Mucosa of descending colon (tissue), 3 donors: ENCODE measurements around the gene RGL3. TPM values are rescaled to one million over a fixed set of nuclear protein-coding genes. Genes with fewer than 3 reads are reported as not detected.
A peak's percentile ranks its signal among the peaks of the same experiment; 100 is the strongest.

Experiments used
- ATAC-seq: fragments of 200-7000 bp; cut with Tn5 transposase; one replicate; pipeline ENCODE4 v1.9.1; 2020; ENCODE audit warnings: mild to moderate bottlenecking, moderate library complexity
- DNase-seq, 3 donors: peaks; one replicate each; pipeline ENCODE4 v3.0.0-alpha.2; 2020
- H3K36me3 ChIP-seq: fragments of 200-600 bp; one replicate; pipeline ENCODE4 v1.8.0; 2021; ENCODE audit warnings: low read depth, mild to moderate bottlenecking
- H3K4me1 ChIP-seq: fragments of 200-600 bp; one replicate; pipeline ENCODE4 v1.8.0; 2021; ENCODE audit warnings: low read depth, mild to moderate bottlenecking
- H3K4me3 ChIP-seq: fragments of 200-600 bp; one replicate; pipeline ENCODE4 v1.8.0; 2021; ENCODE audit warnings: mild to moderate bottlenecking
- H3K9me3 ChIP-seq: fragments of 200-600 bp; one replicate; pipeline ENCODE4 v1.8.0; 2021; ENCODE audit warnings: mild to moderate bottlenecking
- CTCF ChIP-seq: fragments of 200-600 bp; IDR thresholded peaks from one replicate; pipeline ENCODE4 v1.8.0; 2022; ENCODE audit warnings: antibody characterized with exemption, mild to moderate bottlenecking
- intact Hi-C, 2 donors: fragments of 100-400 bp; cut with DNase I in 1 of 2; cut with micrococcal nuclease in 1 of 2; formaldehyde crosslinking; loops; one replicate each; pipeline versions ENCODE4 v1.11.0 to v1.11.1; 2022; cut with DNase I, micrococcal nuclease
- total RNA-seq, 3 donors: library from RNA; stranded (reverse); fragmentation: NEBNext Ultra II Directional in 2 of 3; extraction: Animal tissue kit (Norgen Biotek cat#: 25700) in 2 of 3; gene quantifications; one replicate each; pipeline versions ENCODE4 v1.2.1 to v1.2.4, GENCODE V29; 2021 to 2023
- donor health status: DM: no; HTN: no; CAD: no; lungs with moderate emphysema.
- donor health status: DM: no; HTN: no; CAD: no.
- donor health status: DM: no; HTN: yes; CAD: no.

RGL3 gene
- total RNA-seq, 3 donors from 2014 or later: 10.7 to 15.1 (median 11.0) TPM

- DNase-seq: no peak
- no peak for TF ChIP-seq CTCF
- Histone ChIP-seq H3K4me3 (no peak overlapping the region), H3K36me3 (peaks cover 3% of the 10 kb centered on the region), H3K9me3 (no peaks in the 10 kb centered on the region), H3K4me1 (peaks cover 25% of the 10 kb centered on the region)
- intact Hi-C loops: no loop called here
- ATAC-seq: no peak
Observed at GRCh38 chr19:11347546-11348039, 71.5 kb downstream of the RGL3 start.

- DNase-seq (peak; percentile 98 to 99 (median 99)), ATAC-seq (peak; percentile 96)
- Histone ChIP-seq H3K4me3 (peak within 1 kb of the TSS; percentile 44), H3K36me3 (peaks cover 3% of the 10 kb centered on the region), H3K4me1 (peaks cover 25% of the 10 kb centered on the region), H3K9me3 (no peaks in the 10 kb centered on the region)
- intact Hi-C loops: no loop called here
- TF ChIP-seq CTCF: peak; percentile 25
Observed at GRCh38 chr19:11346104-11346940, 72.8 kb downstream of the RGL3 start, which contains the start of the genes CCDC159 and TMEM205. Gene CCDC159 (plus strand): TSS chr19:11346519. CDS start chr19:11346607, 88 bp downstream. Gene TMEM205 (minus strand): TSS chr19:11346268. CDS start chr19:11345619, 649 bp downstream.

GRCh38 chr19:11345122-11345803 is 73.9 kb downstream of the RGL3 start:
- ATAC-seq (no peak), DNase-seq (peak in 1 of 3 donors; percentile 45)
- no peak for TF ChIP-seq CTCF
- intact Hi-C loops: no loop called here
- Histone ChIP-seq H3K4me3 (no peak overlapping the region), H3K36me3 (peaks cover 3% of the 10 kb centered on the region), H3K4me1 (peaks cover 25% of the 10 kb centered on the region), H3K9me3 (no peaks in the 10 kb centered on the region)

Other genes with a start within 250 kb of the RGL3 start
- 100 to 1,000 TPM in 1 of 3 donors, 10 to 100 TPM in 2; 28.0 to 562 (median 77.5) TPM for gene KANK2, start 221.8 kb downstream of the RGL3 start, total RNA-seq
- not detected for gene ANGPTL8, start 179.7 kb downstream of the RGL3 start, total RNA-seq
- 10 to 100 TPM; 62.4 to 94.7 (median 62.8) TPM for gene DOCK6, start 156.8 kb downstream of the RGL3 start, total RNA-seq
- gene TSPAN16, start 123.2 kb downstream of the RGL3 start, total RNA-seq: not detected
- gene RAB3D, start 79.7 kb downstream of the RGL3 start, total RNA-seq: 10 to 100 TPM; 21.0 to 34.9 (median 33.9) TPM
- 10 to 100 TPM; 37.3 to 61.8 (median 55.7) TPM for gene TMEM205, start 73.0 kb downstream of the RGL3 start, total RNA-seq
- 10 to 100 TPM; 27.4 to 40.5 (median 38.8) TPM for gene CCDC159, start 72.8 kb downstream of the RGL3 start, total RNA-seq
- 10 to 100 TPM in 1 of 3 donors, 1 to 10 TPM in 2; 5.1 to 32.8 (median 7.4) TPM for gene PLPPR2, start 63.9 kb downstream of the RGL3 start, total RNA-seq
- gene SWSAP1, start 44.6 kb downstream of the RGL3 start, total RNA-seq: 1 to 10 TPM; 2.5 to 3.4 (median 3.3) TPM
- gene EPOR, start 35.0 kb downstream of the RGL3 start, total RNA-seq: 1 to 10 TPM; 2.8 to 4.7 (median 3.6) TPM
- gene ODAD3, start 15.8 kb upstream of the RGL3 start, total RNA-seq: under 1 TPM in 2 of 3 donors, not detected in 1; 0.14 to 0.28 TPM
- gene PRKCSH, start 16.3 kb upstream of the RGL3 start, total RNA-seq: 100 to 1,000 TPM; 249 to 337 (median 302) TPM
- gene ELAVL3, start 61.7 kb upstream of the RGL3 start, total RNA-seq: 1 to 10 TPM in 1 of 3 donors, under 1 TPM in 1, not detected in 1; 0.51 to 2.5 TPM
- 10 to 100 TPM; 10.4 to 13.5 (median 10.9) TPM for gene ZNF653, start 86.5 kb upstream of the RGL3 start, total RNA-seq
- 10 to 100 TPM; 57.9 to 69.6 (median 59.1) TPM for gene ECSIT, start 109.8 kb upstream of the RGL3 start, total RNA-seq
- gene CNN1, start 119.5 kb upstream of the RGL3 start, total RNA-seq: 1,000 to 10,000 TPM in 1 of 3 donors, 10 to 100 TPM in 2; 19.3 to 1,130 (median 71.6) TPM
- gene ELOF1, start 139.9 kb upstream of the RGL3 start, total RNA-seq: 10 to 100 TPM; 33.7 to 47.4 (median 42.6) TPM
- 10 to 100 TPM; 24.3 to 35.1 (median 24.9) TPM for gene ACP5, start 158.3 kb upstream of the RGL3 start, total RNA-seq
- gene ZNF627, start 178.2 kb upstream of the RGL3 start, total RNA-seq: 10 to 100 TPM in 2 of 3 donors, 1 to 10 TPM in 1; 8.7 to 10.9 (median 10.5) TPM